ENCODE measurements around the gene CENPC. TPM values are rescaled to one million over a fixed set of nuclear protein-coding genes. Genes with fewer than 3 reads are reported as not detected.

CENPC gene
- total RNA-seq, 4 donors from 2014 or later, result 28.7 to 38.8 (median 34.8) TPM

- no peak for TF ChIP-seq CTCF (IDR thresholded peaks at IDR 0.05; ENCODE audit: low read depth)
Observed at GRCh38 chr4:67533112-67533511, 12.2 kb downstream of the CENPC start.

- TF ChIP-seq CTCF (IDR thresholded peaks at IDR 0.05; ENCODE audit: low read depth), result no peak
Observed at GRCh38 chr4:67531379-67531962, 13.8 kb downstream of the CENPC start.

DNA sequence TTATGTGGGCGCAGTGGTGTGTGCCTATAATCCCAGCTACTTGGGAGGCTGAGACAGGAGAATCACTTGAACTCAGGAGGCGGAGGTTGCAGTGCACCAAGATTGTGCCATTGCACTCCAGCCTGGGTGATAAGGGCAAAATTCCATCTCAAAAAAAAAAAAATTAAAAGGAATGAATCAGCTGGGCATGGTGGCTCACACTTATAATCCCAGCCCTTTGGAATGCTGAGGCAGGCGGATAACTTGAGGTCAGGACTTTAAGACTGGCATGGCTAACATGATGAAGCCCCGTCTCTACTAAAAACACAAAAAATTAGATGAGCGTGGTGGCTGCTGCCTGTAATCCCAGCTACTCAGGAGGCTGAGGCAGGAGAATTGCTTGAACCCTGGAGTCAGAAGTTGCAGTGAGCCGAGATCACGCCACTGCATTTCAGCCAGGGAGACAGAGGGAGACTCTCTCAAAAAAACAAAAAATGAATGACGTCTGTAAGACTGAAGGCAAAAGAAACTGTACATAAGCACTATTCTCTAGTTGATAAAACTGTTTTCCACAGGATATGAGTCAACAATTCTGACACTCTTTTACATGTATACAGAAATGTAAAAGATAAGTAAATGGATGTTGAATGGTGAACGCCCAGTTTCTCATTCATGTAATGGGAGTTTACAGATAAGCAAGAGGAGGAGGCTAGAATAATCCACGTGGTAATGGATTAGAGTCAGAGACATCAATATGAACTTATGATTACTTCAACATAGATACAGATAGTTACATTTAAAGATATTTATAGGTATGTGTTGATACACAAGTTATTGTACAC lies 22.2 kb downstream of the CENPC start:
- no peak for TF ChIP-seq CTCF (IDR thresholded peaks at IDR 0.05; ENCODE audit: low read depth)

GRCh38 chr4:67522230-67522629 lies 23.1 kb downstream of the CENPC start:
- TF ChIP-seq CTCF (IDR thresholded peaks at IDR 0.05; ENCODE audit: low read depth), result no peak

DNA sequence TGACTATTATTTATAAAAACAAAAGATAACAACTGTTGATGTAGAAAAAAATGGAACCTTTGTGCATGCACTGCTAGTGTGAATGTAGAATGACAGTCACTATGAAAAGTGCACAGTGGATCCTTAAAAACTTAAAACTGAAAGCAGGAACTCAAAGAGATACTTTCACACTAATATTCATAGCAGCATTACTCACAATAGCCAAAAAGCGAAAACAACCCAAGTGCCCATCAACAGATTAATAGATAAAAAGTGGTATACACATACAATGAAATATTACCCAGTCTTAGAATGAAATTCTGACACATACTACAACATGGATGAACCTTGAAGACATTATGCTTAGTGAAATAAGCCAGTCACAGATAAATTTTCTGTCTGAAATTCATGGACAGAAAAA lies 23.8 kb downstream of the CENPC start:
- TF ChIP-seq CTCF (IDR thresholded peaks at IDR 0.05; ENCODE audit: low read depth), result no peak

- TF ChIP-seq CTCF (IDR thresholded peaks at IDR 0.05; ENCODE audit: low read depth), result no peak
Observed at GRCh38 chr4:67520141-67520540, 25.2 kb downstream of the CENPC start.

DNA sequence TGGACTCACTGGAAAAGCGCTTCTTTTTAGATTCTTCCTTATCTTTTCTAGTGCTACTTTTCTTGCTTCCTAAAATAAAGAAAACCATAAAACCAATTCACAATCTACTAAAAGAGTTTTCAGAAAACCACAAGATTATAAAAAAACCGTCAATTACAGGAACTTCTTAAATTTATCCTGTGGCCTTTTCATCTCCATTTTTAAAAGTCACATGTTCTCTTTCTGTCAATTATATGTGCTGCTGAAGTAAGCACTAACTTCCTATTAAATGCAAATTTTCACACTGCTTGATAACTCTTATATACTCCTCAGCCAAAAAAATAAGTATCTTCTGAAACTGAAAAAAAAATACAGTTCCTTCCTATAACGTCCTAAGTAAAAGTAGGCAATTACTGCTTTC lies 32.8 kb downstream of the CENPC start:
- no peak for TF ChIP-seq CTCF (IDR thresholded peaks at IDR 0.05; ENCODE audit: low read depth)
